HepG2 (cell line): ENCODE results near the gene SLC25A11. TPM values are rescaled to one million over a fixed set of nuclear protein-coding genes. Genes with fewer than 3 reads are reported as not detected.
A peak's percentile ranks its signal among the peaks of the same experiment; 100 is the strongest.

Experiments used
- ATAC-seq: fragments of 200-7000 bp; cut with Tn5 transposase; 3 replicates; pipeline ENCODE4 v1.9.1; 2020; ENCODE audit warnings: mild to moderate bottlenecking, moderate library complexity
- BruUV-seq: library from RNA; stranded (reverse); fragments of 400-500 nt; replicated peaks from 2 replicates; lab custom pipeline; 2021; lab: Mats Ljungman, UMichigan
- CTCF ChIA-PET: fragments of 300-600 bp; formaldehyde crosslinking; extraction: SDS; loops from one replicate; lab custom pipeline; 2021; ENCODE audit warnings: low total read pairs, inconsistent platforms, low intra/inter-chr PET ratio; lab: Yijun Ruan, JAX
- POLR2A ChIA-PET: fragments of 350-600 bp; sonication (Branson Sonifier 250); formaldehyde crosslinking; loops from one replicate; lab custom pipeline; 2020; ENCODE audit warnings: antibody characterized with exemption, inconsistent platforms; lab: Yijun Ruan, JAX
- DNase-seq: peaks from one replicate; pipeline ENCODE4 v3.0.0-alpha.2; 2015; ENCODE audit warnings: low spot score
- FAIRE-seq: peaks from 3 replicates; lab custom pipeline; 2011; peaks lifted over from hg19 to GRCh38; lab: Jason Lieb, UNC
- H2AFZ ChIP-seq: one replicate; pipeline ENCODE4 v1.6.1; 2011; ENCODE audit warnings: low read length, inconsistent platforms
- H3K27ac ChIP-seq: fragments of 300-600 bp; 3 replicates; pipeline ENCODE4 v1.8.0; 2011; ENCODE audit warnings: mixed run types, mild to moderate bottlenecking, mixed read lengths, low read length, inconsistent platforms; ENCODE audit not compliant: insufficient read depth; ENCODE audit errors: extremely low read length
- H3K27me3 ChIP-seq, 2 experiments: fragments of 200-600 bp in 1 of 2; 2 replicates in 1 of 2; 3 replicates in 1 of 2; pipeline versions ENCODE4 v1.6.0 to v1.8.0; 2011; ENCODE audit warnings: low read length in 2 of 2, mild to moderate bottlenecking in 2 of 2, moderate library complexity in 2 of 2, inconsistent platforms in 1 of 2; ENCODE audit not compliant: insufficient read depth in 2 of 2, control insufficient read depth in 1 of 2
- H3K36me3 ChIP-seq, 2 experiments: fragments of 200-600 bp in 1 of 2; replicated peaks in 1 of 2; 2 replicates in 1 of 2; 3 replicates in 1 of 2; pipeline versions ENCODE4 v1.5.1 to v1.8.0; 2011; ENCODE audit warnings: low read length in 2 of 2, inconsistent platforms in 1 of 2; ENCODE audit not compliant: insufficient read depth in 2 of 2, control insufficient read depth in 1 of 2
- H3K4me1 ChIP-seq: 2 replicates; pipeline ENCODE4 v1.5.1; 2012; ENCODE audit warnings: low read length, inconsistent platforms; ENCODE audit not compliant: insufficient read depth
- H3K4me2 ChIP-seq: 2 replicates; pipeline ENCODE4 v1.6.0; 2011; ENCODE audit warnings: low read depth, low read length, inconsistent platforms
- H3K4me3 ChIP-seq, 3 experiments: fragments of 200-600 bp in 1 of 3; sonication (generic), shearing (Covaris generic) in 1 of 3; replicated peaks in 1 of 3; 2 replicates each; pipeline ENCODE4 v1.5.1; 2011 to 2016; ENCODE audit warnings: low read length in 3 of 3, inconsistent platforms in 2 of 3, low read depth in 2 of 3, mild to moderate bottlenecking in 2 of 3, control low read depth in 1 of 3, mixed read lengths in 1 of 3; ENCODE audit not compliant: insufficient read depth in 1 of 3
- H3K79me2 ChIP-seq: one replicate; pipeline ENCODE4 v1.6.1; 2011; ENCODE audit warnings: low read length, inconsistent platforms; ENCODE audit not compliant: insufficient read depth
- H3K9ac ChIP-seq: 2 replicates; pipeline ENCODE4 v1.6.0; 2011; ENCODE audit warnings: mild to moderate bottlenecking, low read depth, low read length, inconsistent platforms; ENCODE audit not compliant: insufficient read depth
- H3K9me3 ChIP-seq: 2 replicates; pipeline ENCODE4 v1.5.1; 2012; ENCODE audit warnings: mild to moderate bottlenecking, low read length
- H4K20me1 ChIP-seq: 2 replicates; pipeline ENCODE4 v1.6.0; 2011; ENCODE audit warnings: inconsistent platforms, mild to moderate bottlenecking, low read length, moderate library complexity; ENCODE audit not compliant: insufficient read depth
- AGO1 ChIP-seq: fragments of 200-400 bp; formaldehyde crosslinking; IDR thresholded peaks from 2 replicates; pipeline ENCODE4 v1.6.1; 2017; ENCODE audit warnings: mild to moderate bottlenecking, low read depth, low read length, moderate library complexity; ENCODE audit not compliant: poor library complexity, severe bottlenecking
- AGO2 ChIP-seq: fragments of 200-400 bp; formaldehyde crosslinking; optimal IDR thresholded peaks from 2 replicates; pipeline ENCODE3; 2017; ENCODE audit warnings: mild to moderate bottlenecking, low read depth, low read length, moderate library complexity
- AKAP8 ChIP-seq: sonication (generic); formaldehyde crosslinking; IDR thresholded peaks from 2 replicates; pipeline ENCODE4 v1.5.1; 2020; ENCODE audit warnings: mild to moderate bottlenecking, missing genetic modification reagents
- FOXP1 ChIP-seq, 2 experiments: fragments of 450-650 bp in 1 of 2; IDR thresholded peaks; 2 replicates each; pipeline ENCODE4 v1.6.1; 2017 to 2018; ENCODE audit warnings: antibody characterized with exemption in 1 of 2
- GABPB1 ChIP-seq: IDR thresholded peaks from 2 replicates; pipeline ENCODE4 v1.6.1; 2016; ENCODE audit warnings: mild to moderate bottlenecking, missing genetic modification reagents, moderate library complexity, missing compliant biosample characterization
- HNRNPH1 ChIP-seq: fragments of 200-400 bp; formaldehyde crosslinking; optimal IDR thresholded peaks from 2 replicates; pipeline ENCODE3; 2017; ENCODE audit warnings: mild to moderate bottlenecking, low read depth, low read length
- MEF2D ChIP-seq: sonication (generic); formaldehyde crosslinking; IDR thresholded peaks from 2 replicates; pipeline ENCODE4 v1.5.1; 2020; ENCODE audit warnings: mild to moderate bottlenecking, missing genetic modification reagents
- MTERF4 ChIP-seq: sonication (generic); formaldehyde crosslinking; IDR thresholded peaks from 2 replicates; pipeline ENCODE4 v1.8.0; 2023; ENCODE audit warnings: mild to moderate bottlenecking, missing genetic modification reagents
- POGZ ChIP-seq: sonication (generic); formaldehyde crosslinking; IDR thresholded peaks from 2 replicates; pipeline ENCODE4 v1.4.0; 2020; ENCODE audit warnings: mild to moderate bottlenecking, missing genetic modification reagents
- POLR2AphosphoS5 ChIP-seq: IDR thresholded peaks from 2 replicates; pipeline ENCODE4 v1.6.1; 2012; ENCODE audit warnings: low read depth, low read length
- SMAD1 ChIP-seq: sonication (generic); formaldehyde crosslinking; IDR thresholded peaks from 2 replicates; pipeline ENCODE4 v1.4.0; 2020; ENCODE audit warnings: missing genetic modification reagents, low read depth, mild to moderate bottlenecking, borderline replicate concordance
- SRY ChIP-seq: sonication (generic); formaldehyde crosslinking; IDR thresholded peaks from 2 replicates; pipeline ENCODE4 v1.8.0; 2022; ENCODE audit warnings: mild to moderate bottlenecking, missing genetic modification reagents
- TIGD3 ChIP-seq: sonication (generic); formaldehyde crosslinking; IDR thresholded peaks from 2 replicates; pipeline ENCODE4 v1.5.1; 2020; ENCODE audit warnings: mild to moderate bottlenecking, missing genetic modification reagents, borderline replicate concordance
- ZBED4 ChIP-seq: sonication (generic); formaldehyde crosslinking; IDR thresholded peaks from 2 replicates; pipeline ENCODE4 v1.4.0; 2020; ENCODE audit warnings: missing genetic modification reagents, borderline replicate concordance
- ZFP91 ChIP-seq: sonication (generic); formaldehyde crosslinking; IDR thresholded peaks from 2 replicates; pipeline ENCODE4 v1.9.0; 2022; ENCODE audit warnings: missing genetic modification reagents, mild to moderate bottlenecking, borderline replicate concordance
- ZNF205 ChIP-seq: IDR thresholded peaks from 2 replicates; pipeline ENCODE4 v1.6.1; 2018; ENCODE audit warnings: missing biosample characterization, missing genetic modification reagents
- WGBS: methylation state at CpG from one replicate; pipeline ENCODE4 v1.1.6; 2017; ENCODE audit warnings: low lambda C conversion rate; 5-methylcytosine and 5-hydroxymethylcytosine counted together
- in situ Hi-C: cut with HindIII; loops from 2 replicates; pipeline ENCODE4 v1.10.0; 2017; ENCODE audit warnings: low pct_unique_long_range_greater_than_20kb; ENCODE audit not compliant: extremely low pct_ligation_motif_present
- intact Hi-C: fragments of 100-400 bp; cut with micrococcal nuclease; formaldehyde crosslinking; loops from one replicate; pipeline ENCODE4 v1.10.0; 2022; ENCODE audit not compliant: unreplicated experiment
- polyA plus RNA-seq, 8 experiments: library from polyadenylated mRNA; depleted of rRNA in 3 of 8; stranded (reverse) in 7 of 8; unstranded in 1 of 8; fragments of >200 nt; fragmentation: Illumina TruSeq in 4 of 8; extraction: Trizol in 4 of 8; gene quantifications; 2 replicates each; pipeline versions ENCODE4 v1.2.1 to v1.2.3, GENCODE V29; 2011 to 2016; ENCODE audit warnings: low read depth in 4 of 8, missing spikeins in 1 of 8, mixed read lengths in 1 of 8; ENCODE audit not compliant: insufficient read depth in 1 of 8
- total RNA-seq, 5 experiments: library from RNA; depleted of rRNA; stranded (reverse); fragments of >200 nt; fragmentation: Illumina TruSeq; extraction: Trizol; gene quantifications; 2 replicates each; pipeline ENCODE4 v1.2.3, GENCODE V29; 2016; ENCODE audit warnings: low read depth in 1 of 5

Gene SLC25A11
- total and polyA plus RNA-seq, 2 of the 13 experiments (the other 11 are each of a cell fraction or from before 2014, with no cell fraction given): 35.4 to 47.2 TPM

GRCh38 chr17:4944554-4945175 lies 4.8 kb upstream of the SLC25A11 start:
- intact Hi-C loops (no loop called here), in situ Hi-C loops (no loop called here)
- no peak for FAIRE-seq
- Histone ChIP-seq H3K27ac (peak overlapping the region; percentile 38), H2AFZ (no peak overlapping the region), H3K27me3 (no peaks in the 10 kb centered on the region; a peak in 1 of 5 replicates), H3K4me3 (no peak overlapping the region), H3K36me3 (peaks cover 18 to 37% of the 10 kb centered on the region in 2 experiments), H3K4me1 (peaks cover 38% of the 10 kb centered on the region), H3K9ac (no peak overlapping the region), H3K4me2 (no peak overlapping the region), H3K79me2 (peaks cover 61% of the 10 kb centered on the region), H4K20me1 (peaks cover 33% of the 10 kb centered on the region), H3K9me3 (no peaks in the 10 kb centered on the region)
- no peak for ATAC-seq
- no peak for DNase-seq
- 82% methylated on average over 7 of the region's 8 CpGs for WGBS
- ChIA-PET CTCF (no interaction called here), POLR2A (interaction anchor here (1.6 to 10.0 kb wide), 2 partner anchors 22 to 24 kb away, joined by 6 to 273 read pairs; partner anchors contain the start of gene SPAG7)
- BruUV-seq: no TSS peak
- TF ChIP-seq AKAP8 (CRISPR knock-in tag) (peak; percentile 24; the same call in 1 of the 2 replicates), ZNF205 (CRISPR knock-in tag) (no peak), ZBED4 (CRISPR knock-in tag) (no peak), MEF2D (0 out of 2 replicates have a peak, but pooled peaks have one; percentile 18), FOXP1 (IDR thresholded peaks at IDR 0.05) (no peak), FOXP1 (CRISPR knock-in tag; IDR thresholded peaks at IDR 0.05) (no peak), SMAD1 (CRISPR knock-in tag) (no peak), GABPB1 (CRISPR knock-in tag) (0 out of 2 replicates have a peak, but pooled peaks have one; percentile 6), AGO1 (peak; percentile 70), AGO2 (peak; percentile 79), TIGD3 (CRISPR knock-in tag) (0 out of 2 replicates have a peak, but pooled peaks have one; percentile 40), SRY (CRISPR knock-in tag) (no peak), MTERF4 (CRISPR knock-in tag) (no peak), POGZ (CRISPR knock-in tag) (no peak), POLR2AphosphoS5 (peak; percentile 76), HNRNPH1 (peak; percentile 75), ZFP91 (CRISPR knock-in tag) (peak; percentile 34; the same call in 1 of the 2 replicates)
